ACC112 (cell line): ENCODE results near the gene PREP.
"Not testable (repeated sequence)": the region's sequence is repeated elsewhere in the genome, so short reads cannot be mapped to it uniquely, and the experiment has no call there.

Experiments used
- H2AFZ ChIP-seq: fragments of 200-600 bp; sonication (generic); one replicate; pipeline ENCODE4 v1.6.0; 2017; ENCODE audit warnings: antibody characterized with exemption, low read length; ENCODE audit not compliant: unreplicated experiment
- H3K27ac ChIP-seq: fragments of 200-600 bp; sonication (generic); 2 replicates; pipeline ENCODE4 v1.5.1; 2014; ENCODE audit warnings: low read depth, mild to moderate bottlenecking, antibody characterized with exemption, low read length, moderate library complexity
- H3K27me3 ChIP-seq: fragments of 200-600 bp; sonication (generic); 2 replicates; pipeline ENCODE4 v1.6.1; 2014; ENCODE audit warnings: mild to moderate bottlenecking, antibody characterized with exemption, low read length, moderate library complexity, mixed read lengths; ENCODE audit not compliant: insufficient read depth
- H3K36me3 ChIP-seq: fragments of 200-600 bp; sonication (generic); 2 replicates; pipeline ENCODE4 v1.6.1; 2016; ENCODE audit warnings: mild to moderate bottlenecking, antibody characterized with exemption, low read length, moderate library complexity, mixed read lengths; ENCODE audit not compliant: insufficient read depth
- H3K4me1 ChIP-seq: fragments of 200-600 bp; sonication (generic); one replicate; pipeline ENCODE4 v1.6.1; 2016; ENCODE audit warnings: low read length, mixed read lengths; ENCODE audit not compliant: insufficient read depth, unreplicated experiment, control insufficient read depth
- H3K4me3 ChIP-seq: fragments of 200-600 bp; sonication (generic); 2 replicates; pipeline ENCODE4 v1.5.1; 2014; ENCODE audit warnings: mild to moderate bottlenecking, low read depth, low read length
- H3K79me2 ChIP-seq: fragments of 200-600 bp; sonication (generic); one replicate; pipeline ENCODE4 v1.6.0; 2016; ENCODE audit warnings: low read length; ENCODE audit not compliant: control insufficient read depth, unreplicated experiment, insufficient read depth

The PREP gene

DNA sequence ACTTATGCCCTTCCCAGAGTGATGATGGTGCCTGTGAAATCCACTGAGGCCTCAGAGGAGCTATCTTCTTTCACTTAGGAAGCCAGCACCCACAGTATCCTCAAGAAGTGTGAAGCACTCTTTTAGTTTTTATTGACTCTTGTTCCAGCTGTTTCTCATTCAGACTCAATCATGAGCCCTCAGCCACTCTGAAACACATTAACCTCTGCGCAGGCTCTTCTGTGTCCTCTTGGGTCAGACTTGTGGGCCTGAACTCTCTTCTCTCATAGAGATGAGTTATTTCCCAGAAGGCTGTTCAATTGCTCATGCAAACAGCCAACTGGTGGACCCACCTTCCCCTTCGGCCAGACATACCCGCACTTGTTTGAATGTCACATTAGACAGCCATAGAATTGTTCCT is 27.8 kb upstream of the PREP start:
- no peaks in the 10 kb centered on the region for H3K27me3 ChIP-seq
- no peak overlapping the region for H2AFZ ChIP-seq
- peaks cover 38% of the 10 kb centered on the region for H3K4me1 ChIP-seq
- no peak overlapping the region for H3K27ac ChIP-seq
- H3K36me3 ChIP-seq = no peaks in the 10 kb centered on the region
- H3K4me3 ChIP-seq = no peak overlapping the region
- H3K79me2 ChIP-seq = no peaks in the 10 kb centered on the region

DNA sequence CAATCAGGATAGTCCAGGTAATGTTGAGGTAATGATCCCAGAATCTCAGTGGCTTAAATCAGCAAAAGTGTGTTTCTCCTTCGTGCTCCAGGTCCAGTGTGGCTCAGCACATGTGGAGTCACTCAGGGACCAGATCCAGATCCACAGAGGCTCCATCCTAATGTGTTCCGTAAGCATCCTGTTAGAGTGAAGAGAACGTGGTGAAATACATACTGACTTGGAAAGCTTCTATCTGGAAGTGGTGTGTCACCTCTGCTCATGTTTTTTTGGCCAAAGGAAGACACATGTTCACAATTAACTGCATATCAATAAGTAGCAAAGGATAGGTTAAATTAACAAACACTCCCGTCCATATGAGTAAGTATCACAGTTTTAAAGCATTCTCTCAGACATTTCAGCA is 26.8 kb upstream of the PREP start:
- Histone ChIP-seq H3K4me1 (peaks cover 38% of the 10 kb centered on the region), H3K27ac (0 out of 2 replicates have a peak overlapping the region, but pooled peaks have one; percentile 2), H3K79me2 (no peaks in the 10 kb centered on the region), H3K4me3 (no peak overlapping the region), H3K27me3 (no peaks in the 10 kb centered on the region), H2AFZ (no peak overlapping the region), H3K36me3 (no peaks in the 10 kb centered on the region)

DNA sequence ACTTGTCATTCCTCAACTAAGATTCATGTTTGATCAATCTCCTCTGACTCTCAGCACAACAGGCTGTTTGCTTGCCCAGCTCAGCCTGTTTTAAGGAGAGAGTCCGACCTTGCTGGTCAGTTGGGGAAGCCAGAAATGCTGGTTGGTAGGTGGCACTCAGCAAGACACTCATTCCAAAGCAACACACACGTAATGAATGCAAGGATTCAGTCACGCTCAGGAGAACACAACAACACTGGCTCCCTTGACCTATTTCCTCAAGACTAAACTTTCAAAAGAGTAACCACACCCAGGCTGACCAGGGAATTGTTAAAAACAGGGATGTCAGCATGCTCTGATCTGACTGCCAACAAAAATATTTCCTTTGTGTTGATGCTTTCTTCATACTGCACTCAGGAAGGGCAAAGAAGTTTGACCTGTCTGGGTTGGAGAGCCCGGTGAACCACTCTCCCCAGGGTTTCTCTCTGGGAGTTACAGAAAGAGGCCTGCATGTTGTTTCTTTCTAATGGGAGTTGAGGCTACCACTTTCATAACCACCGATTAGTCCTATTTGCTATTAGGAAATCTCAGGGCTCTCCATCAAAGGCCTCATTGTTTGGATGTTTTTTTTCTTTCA is 25.6 kb upstream of the PREP start:
- Histone ChIP-seq H3K4me1 (peaks cover 38% of the 10 kb centered on the region), H2AFZ (peak overlapping the region; percentile 71), H3K27ac (peak overlapping the region; percentile 88), H3K4me3 (peak overlapping the region; percentile 44; the same call in 1 of the 2 replicates), H3K79me2 (no peaks in the 10 kb centered on the region), H3K27me3 (no peaks in the 10 kb centered on the region), H3K36me3 (no peaks in the 10 kb centered on the region)

DNA sequence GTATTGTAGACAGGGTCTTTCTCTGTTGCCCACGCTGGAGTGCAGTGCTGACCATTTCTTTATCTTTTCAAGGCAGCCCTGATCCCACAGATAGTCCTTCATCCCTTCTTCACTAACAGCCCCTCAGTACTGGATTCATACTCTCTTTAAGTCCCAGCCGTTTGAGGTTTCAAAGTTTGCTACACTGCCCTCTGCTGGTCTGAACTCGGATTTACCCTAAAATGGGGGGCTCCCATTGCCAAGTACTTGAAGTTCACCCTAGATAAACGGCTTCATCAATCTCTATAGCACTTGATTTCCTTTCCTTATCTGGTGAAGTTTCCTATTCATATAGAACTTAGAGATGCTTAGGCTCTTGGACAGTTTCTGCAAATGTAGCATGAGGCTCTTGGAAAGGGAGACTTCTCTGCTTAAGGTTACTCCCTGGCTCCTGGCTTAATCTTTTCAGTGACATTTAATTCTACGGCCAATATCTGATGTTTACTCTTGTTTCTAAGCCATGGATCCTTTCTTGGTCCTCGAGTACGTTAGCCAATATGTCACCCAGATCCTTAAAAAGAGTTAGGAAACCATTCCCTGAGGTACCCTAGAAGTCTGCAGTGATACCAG is 21.4 kb upstream of the PREP start:
- Histone ChIP-seq H3K79me2 (no peaks in the 10 kb centered on the region), H3K4me1 (peaks cover 20% of the 10 kb centered on the region), H3K36me3 (no peaks in the 10 kb centered on the region), H2AFZ (no peak overlapping the region), H3K4me3 (no peak overlapping the region), H3K27ac (no peak overlapping the region), H3K27me3 (no peaks in the 10 kb centered on the region)

DNA sequence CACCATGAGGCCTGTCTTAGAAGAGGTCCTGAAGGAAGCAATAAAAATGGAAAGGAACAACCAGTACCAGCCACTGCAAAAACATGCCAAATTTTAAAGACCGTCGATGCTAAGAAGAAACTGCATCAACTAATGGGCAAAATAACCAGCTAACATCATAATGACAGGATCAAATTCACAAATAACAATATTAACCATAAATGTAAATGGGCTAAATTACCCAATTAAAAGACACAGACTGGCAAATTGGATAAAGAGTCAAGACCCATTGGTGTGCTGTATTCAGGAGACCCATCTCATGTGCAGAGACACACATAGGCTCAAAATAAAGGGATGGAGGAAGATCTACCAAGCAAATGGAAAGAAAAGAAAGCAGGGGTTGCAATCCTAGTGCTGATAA is 14.1 kb upstream of the PREP start:
- H3K27ac ChIP-seq, H3K36me3 ChIP-seq, H3K4me1 ChIP-seq, H3K4me3 ChIP-seq, H2AFZ ChIP-seq, H3K79me2 ChIP-seq, H3K27me3 ChIP-seq: not testable (repeated sequence)

DNA sequence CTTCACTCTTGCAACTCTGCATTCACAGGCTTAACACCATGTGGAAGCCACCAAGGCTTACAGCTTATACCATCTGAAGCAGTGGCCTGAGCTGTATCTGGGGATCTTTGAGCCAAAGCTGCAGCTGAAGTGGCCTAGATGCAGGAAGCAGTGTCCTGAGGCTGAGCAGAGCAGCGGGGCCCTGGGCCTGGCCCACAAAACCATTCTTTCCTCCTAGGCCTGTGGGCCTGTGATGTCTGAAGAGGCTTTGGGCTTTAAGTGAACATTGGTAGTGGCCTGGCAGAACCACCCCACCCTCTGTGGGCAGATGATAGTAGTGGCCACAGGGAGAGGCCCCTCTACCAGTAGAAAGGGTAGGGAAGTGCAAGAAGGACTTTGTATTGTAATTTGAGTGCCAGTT is 6.9 kb upstream of the PREP start:
- Histone ChIP-seq H3K79me2 (no peaks in the 10 kb centered on the region), H2AFZ (no peak overlapping the region), H3K4me3 (no peak overlapping the region), H3K4me1 (no peaks in the 10 kb centered on the region), H3K36me3 (no peaks in the 10 kb centered on the region), H3K27ac (no peak overlapping the region), H3K27me3 (peaks cover 6% of the 10 kb centered on the region; the same call in 1 of the 2 replicates)

DNA sequence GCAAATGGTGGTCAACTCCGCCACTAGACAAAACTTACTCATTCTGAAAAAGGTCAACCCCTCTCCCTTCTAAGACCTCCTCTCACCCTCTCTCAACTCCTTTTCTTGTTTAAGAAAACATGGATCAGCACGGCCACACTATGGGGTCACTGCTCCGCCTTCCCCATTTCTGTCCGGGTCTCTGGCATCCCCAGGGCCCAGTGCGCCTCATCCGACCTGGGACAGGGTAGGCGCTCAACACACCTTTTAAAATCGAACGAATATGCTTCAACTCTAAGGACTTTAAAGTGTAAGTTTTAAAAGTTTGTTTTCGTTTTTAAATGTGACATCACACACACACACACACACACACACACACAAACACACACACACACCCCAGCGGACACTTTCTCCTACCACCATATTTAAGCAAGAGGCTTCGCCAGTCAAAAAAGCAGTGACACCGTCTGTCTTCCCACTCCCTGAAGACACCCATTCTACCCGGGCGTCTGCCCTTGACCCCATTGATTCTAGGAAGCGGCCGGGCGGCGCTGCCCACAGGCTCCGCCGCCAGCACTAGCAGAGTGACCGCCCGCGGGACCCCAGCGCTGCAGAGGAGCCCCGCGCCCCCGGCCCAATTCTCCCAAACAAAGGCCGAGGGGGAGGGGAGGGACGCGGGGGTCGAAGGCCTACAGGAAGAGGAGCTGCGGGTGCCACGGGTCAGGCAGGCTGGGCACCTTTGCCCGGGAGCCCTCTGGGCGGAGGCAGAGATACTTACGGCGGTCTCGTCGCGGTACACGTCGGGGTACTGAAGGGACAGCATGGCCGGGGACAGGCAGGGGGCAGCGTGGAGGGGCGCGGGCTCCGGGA is 568 bp downstream of the PREP start:
- H3K27ac ChIP-seq = peak overlapping the region; percentile 29; the same call in 1 of the 2 replicates
- peak overlapping the region; percentile 97 for H3K4me3 ChIP-seq
- H3K27me3 ChIP-seq = no peaks in the 10 kb centered on the region
- peaks cover 18% of the 10 kb centered on the region for H3K4me1 ChIP-seq
- H3K79me2 ChIP-seq = peaks cover 51% of the 10 kb centered on the region
- H3K36me3 ChIP-seq = no peaks in the 10 kb centered on the region
- H2AFZ ChIP-seq = peak overlapping the region; percentile 83

DNA sequence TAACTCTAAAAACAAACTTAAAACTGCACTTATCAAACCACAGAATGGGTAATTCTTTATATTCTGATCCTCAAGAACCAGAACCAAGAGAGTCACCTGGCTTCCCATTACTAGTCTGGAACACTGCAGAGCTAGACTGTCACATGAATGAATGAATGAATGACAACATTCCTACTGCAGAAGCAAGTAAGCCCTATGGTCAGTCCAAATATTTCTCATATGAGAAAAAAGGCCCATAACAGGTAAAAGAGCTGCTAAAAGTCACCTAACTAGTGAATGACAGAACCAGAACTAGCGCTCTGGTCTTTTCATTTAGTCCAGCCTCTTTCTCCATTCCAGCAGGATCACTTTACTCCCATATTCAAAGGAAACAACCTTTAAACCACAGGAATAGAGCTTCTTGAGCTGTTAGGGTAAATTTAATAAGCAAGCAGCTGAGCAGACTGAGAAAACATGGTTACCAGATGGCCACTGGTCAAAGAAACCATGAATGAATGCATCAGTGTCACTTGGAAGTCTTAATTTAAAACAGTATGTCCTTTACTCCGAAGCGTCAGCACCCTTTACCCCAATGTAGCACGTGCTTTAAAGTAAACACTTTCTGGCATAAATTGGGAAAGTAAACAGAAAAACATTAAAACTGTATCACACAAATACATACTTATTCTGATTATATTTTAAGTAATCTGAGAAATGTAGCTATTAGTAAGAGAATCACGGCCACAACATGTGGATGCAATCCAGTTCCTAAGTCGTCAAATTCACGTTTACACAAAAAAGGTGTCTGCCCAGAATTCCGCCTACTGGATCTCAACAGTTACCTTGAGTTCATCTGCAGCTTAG is 1.4 kb downstream of the PREP start:
- Histone ChIP-seq H2AFZ (no peak overlapping the region), H3K27me3 (no peaks in the 10 kb centered on the region), H3K36me3 (peaks cover under 1% of the 10 kb centered on the region; the same call in 1 of the 2 replicates), H3K27ac (no peak overlapping the region), H3K4me1 (peaks cover 18% of the 10 kb centered on the region), H3K79me2 (peaks cover 51% of the 10 kb centered on the region), H3K4me3 (peak overlapping the region; percentile 97)

DNA sequence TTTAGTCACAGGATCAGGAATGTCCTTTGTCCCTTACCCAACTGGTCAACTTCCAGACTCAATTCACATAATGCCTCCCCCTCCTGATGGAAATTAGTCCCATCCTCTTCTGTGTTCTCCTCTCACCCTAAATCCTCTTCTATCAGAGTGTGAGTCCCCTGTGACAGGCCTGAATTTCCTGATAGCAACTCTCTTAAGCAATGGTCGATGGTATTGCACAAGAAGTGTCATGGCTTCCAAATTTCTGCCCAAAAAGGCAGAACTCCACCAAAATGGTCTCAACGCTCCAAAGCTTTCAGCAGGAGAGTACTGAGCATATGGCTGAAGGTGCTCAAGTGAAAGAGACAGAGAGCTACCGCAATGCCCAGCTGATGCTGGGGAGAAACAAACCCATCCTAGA is 2.4 kb downstream of the PREP start:
- peaks cover 51% of the 10 kb centered on the region for H3K79me2 ChIP-seq
- H3K27me3 ChIP-seq = no peaks in the 10 kb centered on the region
- H3K4me1 ChIP-seq = peaks cover 18% of the 10 kb centered on the region
- no peak overlapping the region for H3K27ac ChIP-seq
- H2AFZ ChIP-seq = no peak overlapping the region
- H3K36me3 ChIP-seq = peaks cover 9% of the 10 kb centered on the region
- peak overlapping the region; percentile 97; the same call in 1 of the 2 replicates for H3K4me3 ChIP-seq

DNA sequence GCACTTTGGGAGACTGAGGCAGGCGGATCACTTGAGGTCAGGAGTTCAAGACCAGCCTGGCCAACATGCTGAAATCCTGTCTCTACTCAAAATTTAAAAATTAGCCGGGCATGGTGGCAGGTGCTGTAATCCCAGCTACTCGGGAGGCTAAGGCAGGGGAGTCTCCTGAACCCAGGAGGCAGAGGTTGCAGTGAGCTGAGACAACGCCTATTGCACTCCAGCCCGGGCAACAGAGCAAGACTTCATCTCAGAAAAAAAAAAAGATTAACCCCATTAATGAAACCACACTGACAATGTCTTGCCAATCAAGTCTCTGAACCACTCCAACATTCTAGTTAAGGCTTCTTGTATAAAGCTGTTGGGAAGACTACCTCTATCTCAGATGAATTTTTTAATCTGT is 4.0 kb downstream of the PREP start:
- H3K27me3 ChIP-seq = no peaks in the 10 kb centered on the region
- no peak overlapping the region for H2AFZ ChIP-seq
- H3K4me1 ChIP-seq = peaks cover 18% of the 10 kb centered on the region
- no peak overlapping the region for H3K4me3 ChIP-seq
- peaks cover 14% of the 10 kb centered on the region for H3K36me3 ChIP-seq
- H3K27ac ChIP-seq = no peak overlapping the region
- H3K79me2 ChIP-seq = peaks cover 54% of the 10 kb centered on the region
